GM18507 (cell line): ENCODE measurements around the gene PPHLN1.
A peak's percentile ranks its signal among the peaks of the same experiment; 100 is the strongest.
"Not testable (repeated sequence)": the region's sequence is repeated elsewhere in the genome, so short reads cannot be mapped to it uniquely, and the experiment has no call there.

ENCODE experiments used
- DNase-seq: peaks from one replicate; pipeline ENCODE4 v3.0.0; 2011; ENCODE audit warnings: low read depth; ENCODE audit not compliant: insufficient read length; ENCODE audit errors: extremely low spot score
- FAIRE-seq: peaks from 2 replicates; lab custom pipeline; 2011; peaks lifted over from hg19 to GRCh38; lab: Jason Lieb, UNC

The PPHLN1 gene

DNA sequence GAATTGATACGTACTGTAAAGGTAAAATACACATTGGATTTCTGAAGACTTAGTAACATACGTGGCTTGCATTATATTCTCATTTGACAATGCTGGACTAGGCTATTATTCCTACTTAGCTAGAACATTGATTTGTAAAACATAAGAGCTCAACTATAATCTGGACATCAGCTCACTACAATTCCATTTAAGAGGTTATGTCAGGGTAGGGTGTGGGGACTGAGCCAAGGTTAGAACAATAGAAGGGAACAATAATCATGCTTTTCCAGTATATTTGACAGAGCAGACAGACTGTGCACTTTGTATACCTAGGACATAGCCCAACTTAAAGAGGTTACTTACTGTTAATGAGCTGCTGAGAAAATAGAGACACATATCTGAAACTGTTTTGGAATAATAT is 10.9 kb upstream of the PPHLN1 start:
- FAIRE-seq (no peak), DNase-seq (no peak)

DNA sequence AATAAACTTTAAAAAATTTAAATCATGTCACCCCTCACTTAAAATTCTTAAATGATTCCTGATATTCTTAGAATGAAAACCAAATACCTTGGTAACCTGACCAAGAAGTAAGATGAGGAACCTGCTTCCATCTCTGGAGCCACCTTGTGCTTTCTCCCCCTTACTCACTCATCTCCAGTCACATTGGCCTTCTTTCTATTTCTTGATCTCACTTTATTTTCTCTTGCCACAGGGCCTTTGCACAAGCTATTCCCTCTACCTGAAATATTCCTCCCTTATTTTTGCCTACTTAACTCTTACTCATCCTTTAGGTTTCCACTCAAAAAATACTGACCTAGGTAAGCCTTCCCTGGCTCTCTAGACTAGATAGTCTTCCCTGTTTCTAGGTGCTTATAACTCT is 5.2 kb upstream of the PPHLN1 start:
- DNase-seq (no peak), FAIRE-seq (no peak)

DNA sequence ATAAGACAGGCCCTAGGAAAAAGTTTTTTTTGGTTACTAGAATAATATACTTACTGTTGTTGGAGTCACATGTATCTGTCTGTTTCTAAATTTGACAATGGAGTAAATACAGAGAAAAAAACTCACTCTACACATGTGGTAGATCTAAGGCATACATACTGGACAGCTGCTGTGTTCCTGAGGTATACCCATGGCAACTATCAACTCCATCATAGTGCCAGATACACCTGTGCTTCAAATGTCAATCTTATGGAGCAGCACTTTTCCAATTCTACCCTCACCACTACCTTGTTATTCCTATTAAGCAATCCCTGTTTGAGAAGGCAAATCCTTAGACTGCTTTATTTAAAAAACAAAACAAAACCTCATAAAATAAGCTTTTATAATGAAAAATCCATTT is 3.4 kb upstream of the PPHLN1 start:
- no peak for FAIRE-seq
- no peak for DNase-seq

DNA sequence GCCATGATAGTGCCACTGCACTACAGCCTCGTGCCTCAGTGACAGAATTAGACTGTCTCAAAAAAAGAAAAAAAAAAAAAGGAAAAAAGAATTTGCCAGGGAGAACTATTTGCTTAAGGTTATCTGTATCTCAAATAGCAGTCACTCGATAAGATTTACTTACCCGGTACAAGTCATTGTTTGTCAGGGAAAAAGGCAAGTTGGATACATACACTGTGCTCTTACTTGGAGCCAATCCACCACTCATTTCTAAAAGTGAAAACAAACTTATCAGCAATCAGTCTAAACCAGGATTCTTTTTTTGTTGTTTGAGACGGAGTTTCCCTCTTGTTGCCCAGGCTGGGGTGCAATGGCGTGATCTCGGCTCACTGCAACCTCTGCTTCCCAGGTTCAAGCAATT is 2.1 kb upstream of the PPHLN1 start:
- DNase-seq, result no peak
- no peak for FAIRE-seq

DNA sequence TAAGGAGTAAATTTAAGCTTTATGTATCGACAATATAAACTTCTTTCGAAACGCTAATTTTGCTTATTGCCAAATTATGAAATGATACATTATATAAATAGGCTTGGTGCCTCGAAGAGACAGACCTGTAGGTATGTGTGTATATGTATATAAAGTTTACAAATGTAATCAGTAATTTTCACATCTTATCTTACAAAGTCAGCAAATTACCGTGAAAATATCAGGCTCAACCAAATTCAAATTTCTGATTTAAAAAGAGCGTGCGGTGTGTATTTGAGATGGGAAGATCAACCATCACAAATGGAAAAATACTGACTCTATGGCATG is 678 bp upstream of the PPHLN1 start:
- FAIRE-seq (no peak), DNase-seq (no peak)

DNA sequence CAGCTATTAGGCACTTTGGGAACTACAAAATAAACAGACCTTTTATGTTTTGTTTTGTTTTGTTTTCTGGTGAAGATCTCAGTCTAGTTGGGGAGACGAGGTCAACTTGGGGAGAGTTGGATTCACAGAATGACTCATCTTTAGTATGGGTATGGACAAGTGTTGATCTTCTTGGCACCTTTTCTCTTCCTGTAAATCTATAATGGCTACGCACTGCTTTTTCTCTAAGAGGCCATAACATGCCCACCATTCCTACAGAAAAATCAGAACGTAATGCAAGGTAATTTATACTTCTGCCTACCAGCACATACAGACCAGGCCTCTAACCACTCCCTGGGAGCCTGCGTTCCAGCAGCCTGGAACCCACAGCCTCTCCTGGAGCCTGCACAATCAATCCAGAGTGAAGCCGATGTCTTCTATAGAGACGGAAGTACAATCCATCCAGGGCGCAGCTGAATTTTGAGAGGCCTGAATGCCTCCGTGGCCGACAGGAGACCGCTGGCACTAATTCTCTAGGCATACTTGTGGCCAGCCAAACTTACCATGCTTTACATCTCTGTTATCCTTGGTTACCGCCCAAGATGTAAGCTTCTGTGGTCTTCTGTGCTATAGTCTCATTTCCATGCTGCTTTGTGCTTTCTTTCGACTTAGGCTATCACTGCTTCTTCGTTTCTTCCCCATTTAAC is 717 bp downstream of the PPHLN1 start:
- peak; percentile 35 for FAIRE-seq

DNA sequence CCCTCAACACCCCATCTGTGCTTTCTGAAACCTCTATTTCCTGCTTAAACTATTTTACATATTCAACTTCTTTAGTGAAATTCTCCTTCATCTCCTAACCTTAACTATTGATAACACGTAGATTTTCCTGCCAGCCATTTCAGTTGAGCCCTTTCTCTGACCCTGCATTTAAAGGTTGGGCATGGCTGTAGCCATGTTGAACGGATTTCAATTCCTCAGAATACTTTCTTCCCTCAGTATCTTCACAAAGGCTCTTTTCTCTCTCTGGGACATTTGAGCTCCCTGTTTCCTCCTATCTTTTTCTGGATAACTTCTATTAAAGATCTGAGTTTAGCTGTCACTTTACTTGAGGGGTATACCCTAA is 1.2 kb downstream of the PPHLN1 start:
- no peak for DNase-seq
- no peak for FAIRE-seq

More for the DNA sequence above, 717 bp downstream of the PPHLN1 start:
- DNase-seq, result no peak

DNA sequence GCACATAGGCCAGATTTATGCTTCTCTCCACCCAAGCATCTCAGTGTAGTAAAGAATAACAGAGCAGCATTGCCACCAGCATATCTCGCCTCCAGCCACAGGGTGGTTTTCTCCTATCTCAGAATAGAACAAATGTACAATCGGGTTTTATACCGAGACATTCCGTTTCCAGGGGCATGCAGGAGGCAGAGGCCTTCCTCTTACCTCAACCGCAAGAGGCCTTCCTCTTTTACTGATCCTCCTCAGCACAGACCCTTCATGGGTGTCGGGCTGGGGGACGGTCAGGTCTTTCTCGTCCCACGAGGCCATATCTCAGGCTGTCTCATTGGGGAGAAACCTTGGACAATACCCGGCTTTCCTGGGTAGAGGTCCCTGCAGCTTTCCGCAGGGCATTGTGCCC is 4.1 kb downstream of the PPHLN1 start:
- not testable (repeated sequence) for FAIRE-seq, DNase-seq

DNA sequence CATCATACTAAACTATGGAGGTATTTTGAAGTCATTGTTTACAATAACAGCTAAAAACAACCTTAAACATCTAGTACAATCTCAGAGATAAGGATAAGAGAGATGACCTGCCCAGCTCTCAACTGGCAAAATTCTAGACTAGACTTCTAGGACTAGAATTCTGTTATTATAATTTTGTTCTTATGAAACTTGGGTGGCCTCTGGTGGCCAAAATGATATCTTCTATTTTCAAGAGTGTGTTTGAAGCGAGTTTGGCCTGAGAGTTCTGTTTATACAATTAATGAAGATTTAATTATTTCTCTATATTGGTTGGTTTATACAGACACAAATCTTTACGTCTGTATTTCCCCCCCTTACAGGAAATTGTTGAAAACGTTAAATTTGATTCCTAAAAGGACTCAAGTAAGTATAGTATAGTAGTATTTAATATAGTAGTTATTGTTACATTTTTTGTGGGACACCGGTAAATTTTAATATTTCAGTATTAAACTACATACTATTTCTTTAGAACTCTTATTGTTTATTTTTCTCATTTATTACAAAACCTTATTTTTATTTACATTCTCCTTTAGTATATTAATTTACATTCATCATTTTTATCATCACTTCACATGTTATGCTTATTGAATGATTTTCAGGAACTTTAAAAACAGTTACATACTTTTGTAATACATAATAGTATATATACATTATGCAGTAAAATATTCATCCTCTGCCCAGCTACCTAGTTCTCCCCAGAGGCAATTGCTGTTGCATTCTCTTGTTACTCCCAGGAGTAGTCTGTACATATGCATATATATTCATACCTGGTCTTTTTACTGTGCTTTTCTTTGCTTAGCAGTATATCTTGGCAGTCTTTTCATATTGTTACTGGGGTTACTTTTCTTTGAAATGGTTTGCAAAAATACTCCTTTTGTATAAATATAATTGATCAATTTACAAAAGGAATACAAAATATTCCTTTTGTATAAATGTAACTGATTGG is 6.6 kb downstream of the PPHLN1 start:
- no peak for FAIRE-seq
- DNase-seq, result no peak

DNA sequence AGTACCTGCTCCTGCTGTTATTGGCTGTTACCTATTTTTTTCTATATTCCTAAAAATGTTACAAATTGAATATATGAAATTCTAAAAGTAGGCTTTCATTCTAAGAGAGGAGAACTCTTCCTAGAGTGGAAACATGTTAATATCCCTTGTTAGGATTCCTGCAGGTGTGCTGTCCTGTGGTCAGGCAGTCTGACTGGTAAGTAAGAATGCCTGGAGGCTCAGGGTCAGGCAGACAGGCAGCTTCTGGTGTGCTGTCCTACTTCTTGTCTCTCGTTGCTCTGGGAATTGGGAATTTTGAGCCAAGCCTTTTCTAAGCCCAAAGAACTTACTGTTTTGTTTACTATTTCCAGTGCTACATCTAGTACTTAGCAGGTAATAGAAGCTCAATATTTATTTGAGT is 10.3 kb downstream of the PPHLN1 start:
- FAIRE-seq (no peak), DNase-seq (no peak)

DNA sequence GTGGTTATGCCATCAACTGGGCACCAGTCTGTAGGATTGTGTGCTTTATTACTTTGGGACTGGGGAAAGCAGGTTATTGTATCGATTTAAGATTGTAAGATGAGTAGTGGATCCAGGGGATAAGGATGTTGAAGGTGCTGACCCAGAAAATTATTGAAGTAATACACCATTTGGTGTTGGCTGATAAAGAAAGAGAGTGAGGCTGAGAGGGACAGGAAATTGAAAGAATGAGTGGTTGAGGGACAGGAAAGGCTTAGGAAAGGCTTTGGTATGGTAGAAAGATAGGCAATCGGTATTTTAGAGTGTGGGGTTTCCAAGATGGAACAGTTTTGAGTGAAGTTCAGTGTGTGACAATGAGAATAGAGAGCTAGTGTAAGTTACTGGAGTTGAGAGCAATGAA is 12.3 kb downstream of the PPHLN1 start:
- DNase-seq, result no peak
- no peak for FAIRE-seq

DNA sequence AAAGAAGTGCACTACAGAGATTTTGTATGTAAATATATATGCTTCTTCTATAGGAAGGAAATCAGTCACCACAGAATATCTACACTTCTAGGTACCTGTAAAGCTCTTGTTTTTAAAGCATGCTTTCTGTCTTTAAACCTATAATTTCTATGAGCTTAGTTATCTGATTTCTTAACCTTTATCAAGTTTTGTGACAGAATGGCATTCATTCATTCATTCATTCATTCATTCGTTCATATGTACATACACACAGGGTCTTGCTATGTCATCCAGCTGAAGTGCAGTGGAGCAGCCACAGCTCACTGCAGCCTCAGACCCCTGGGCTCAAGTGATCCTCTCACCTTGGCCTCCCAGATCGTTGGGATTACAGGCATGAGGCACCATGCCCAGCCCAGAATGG is 16.1 kb downstream of the PPHLN1 start:
- no peak for FAIRE-seq

DNA sequence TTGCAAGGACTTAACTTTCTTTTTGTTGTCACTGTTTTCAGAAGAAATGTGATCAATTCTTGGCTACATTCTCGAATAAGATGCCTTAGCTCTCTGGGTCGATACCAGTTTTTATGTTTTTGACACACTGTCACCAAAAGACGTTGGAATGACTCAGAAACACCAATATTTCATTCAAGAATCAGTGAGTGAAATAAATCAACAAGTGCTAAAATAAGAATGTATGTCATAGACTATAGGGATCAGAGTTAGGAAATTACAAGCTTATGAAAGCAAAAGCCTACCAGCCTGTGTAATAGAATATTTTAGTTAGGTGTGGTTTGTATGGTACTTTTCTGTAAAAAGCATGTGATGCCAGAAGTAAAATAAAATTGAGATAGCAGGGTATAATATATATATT is 17.8 kb downstream of the PPHLN1 start:
- DNase-seq, result no peak
- no peak for FAIRE-seq

More for the DNA sequence above, 16.1 kb downstream of the PPHLN1 start:
- DNase-seq, result no peak

DNA sequence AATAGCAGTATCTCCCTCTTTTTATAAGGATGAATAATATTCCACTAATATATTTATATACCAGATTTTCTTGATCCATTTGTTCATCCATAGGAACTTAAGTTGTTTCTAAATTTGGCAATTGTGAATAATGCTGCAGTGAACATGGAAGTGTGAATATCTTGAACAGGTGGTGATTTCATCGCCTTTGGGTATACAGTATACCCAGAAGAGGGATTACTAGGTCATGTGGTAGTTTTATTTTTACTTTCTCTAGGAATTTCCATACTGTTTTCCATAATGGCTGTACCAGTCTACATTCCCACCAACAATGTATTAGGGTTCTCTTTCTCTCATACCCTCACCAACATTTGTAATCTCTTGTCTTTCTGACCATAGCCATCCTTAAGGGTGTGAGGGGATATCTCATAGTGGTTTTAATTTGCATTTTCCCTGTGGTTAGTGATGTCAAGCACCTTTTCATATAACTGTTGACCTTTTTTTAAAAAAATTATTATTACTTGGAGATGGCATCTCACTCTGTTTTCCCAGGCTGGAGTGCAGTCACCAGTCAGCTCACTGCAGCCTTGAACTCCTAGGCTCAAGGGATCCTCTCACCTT is 20.5 kb downstream of the PPHLN1 start:
- DNase-seq (no peak), FAIRE-seq (no peak)

DNA sequence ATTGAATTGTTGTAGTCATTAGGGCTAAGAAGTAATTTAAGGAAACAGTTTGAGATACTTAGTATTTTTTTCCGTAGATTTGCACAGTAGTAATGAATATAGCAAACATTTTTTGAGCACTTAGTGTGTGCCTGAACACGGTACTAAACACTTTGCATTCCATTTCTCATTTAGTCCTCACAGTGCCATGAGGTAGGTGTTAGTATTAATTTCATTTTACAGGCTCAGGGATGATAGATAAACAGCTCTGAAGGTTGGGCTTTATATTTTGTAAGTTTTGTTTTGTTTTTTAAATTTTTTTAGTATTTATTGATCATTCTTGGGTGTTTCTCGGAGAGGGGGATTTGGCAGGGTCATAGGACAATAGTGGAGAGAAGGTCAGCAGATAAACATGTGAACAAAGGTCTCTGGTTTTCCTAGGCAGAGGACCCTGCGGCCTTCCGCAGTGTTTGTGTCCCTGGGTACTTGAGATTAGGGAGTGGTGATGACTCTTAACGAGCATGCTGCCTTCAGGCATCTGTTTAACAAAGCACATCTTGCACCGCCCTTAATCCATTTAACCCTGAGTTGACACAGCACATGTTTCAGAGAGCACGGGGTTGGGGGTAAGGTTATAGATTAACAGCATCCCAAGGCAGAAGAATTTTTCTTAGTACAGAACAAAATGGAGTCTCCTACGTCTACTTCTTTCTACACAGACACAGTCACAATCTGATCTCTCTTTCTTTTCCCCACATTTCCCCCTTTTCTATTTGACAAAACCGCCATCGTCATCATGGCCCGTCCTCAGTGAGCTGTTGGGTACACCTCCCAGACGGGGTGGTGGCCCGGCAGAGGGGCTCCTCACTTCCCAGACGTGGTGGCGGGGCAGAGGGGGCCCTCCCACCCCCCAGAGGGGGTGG is 23.4 kb downstream of the PPHLN1 start:
- not testable (repeated sequence) for DNase-seq, FAIRE-seq

DNA sequence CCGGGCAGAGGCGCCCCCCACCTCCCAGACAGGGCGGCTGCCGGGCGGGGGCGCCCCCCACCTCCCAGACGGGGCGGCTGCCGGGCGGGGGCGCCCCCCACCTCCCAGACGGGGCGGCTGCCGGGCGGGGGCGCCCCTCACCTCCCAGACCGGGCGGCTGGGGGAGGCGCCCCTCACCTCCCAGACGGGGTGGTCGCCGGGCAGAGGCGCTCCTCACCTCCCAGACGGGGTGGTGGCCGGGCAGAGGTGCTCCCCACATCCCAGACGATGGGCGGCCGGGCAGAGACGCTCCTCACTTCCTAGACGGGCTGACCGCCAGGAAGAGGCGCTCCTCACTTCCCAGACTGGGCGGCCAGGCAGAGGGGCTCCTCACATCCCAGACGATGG is 24.0 kb downstream of the PPHLN1 start:
- DNase-seq, FAIRE-seq: not testable (repeated sequence)

DNA sequence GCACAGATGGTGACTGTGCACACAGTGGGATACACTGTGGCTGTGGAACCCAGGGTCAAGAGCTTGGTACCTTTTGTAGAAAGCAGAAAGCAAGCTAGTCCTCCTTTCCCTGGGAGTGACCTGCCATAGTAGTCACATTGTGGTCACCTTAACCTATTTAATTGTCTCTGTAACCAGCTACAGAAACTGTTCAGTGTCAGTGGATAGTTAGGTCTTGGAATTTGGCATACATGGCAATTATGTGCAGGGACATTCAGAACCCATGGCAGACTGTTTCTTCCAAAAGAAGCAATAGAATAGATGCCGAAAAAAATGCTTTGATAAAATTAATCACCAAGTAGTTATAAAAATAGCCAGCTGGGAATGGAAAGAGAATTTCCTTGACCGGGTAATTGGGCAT is 30.4 kb downstream of the PPHLN1 start:
- FAIRE-seq (peak; percentile 29), DNase-seq (no peak)

DNA sequence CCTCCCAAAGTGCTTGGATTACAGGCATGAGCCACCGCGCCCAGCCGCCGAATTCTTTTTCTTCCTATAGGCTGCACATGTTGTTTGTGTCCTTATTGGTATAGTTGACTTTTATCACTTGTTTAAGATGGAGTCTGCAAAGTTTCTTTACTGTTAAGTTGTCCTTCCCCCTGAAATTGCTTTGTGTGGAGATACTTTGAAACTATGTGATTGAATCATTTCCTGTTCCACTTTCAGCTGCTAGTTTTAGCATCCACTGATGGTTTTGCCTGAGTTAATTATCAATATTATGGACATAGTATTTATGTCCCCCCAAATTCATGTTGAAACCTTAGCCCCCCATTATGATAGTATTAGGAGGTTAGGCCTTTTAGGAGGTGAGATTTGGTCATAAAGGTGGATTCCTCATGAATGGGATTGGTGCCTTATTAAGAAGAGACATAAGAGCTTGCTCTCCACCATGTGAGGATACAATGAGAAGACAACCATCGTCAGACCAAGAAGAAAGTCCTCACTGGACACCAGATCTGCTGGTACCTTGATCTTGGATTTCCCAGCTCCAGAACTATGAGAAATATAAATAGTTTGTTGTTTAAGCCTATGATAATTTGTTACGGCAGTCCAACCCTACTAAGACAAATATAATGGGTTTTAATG is 34.9 kb downstream of the PPHLN1 start:
- FAIRE-seq, result peak; percentile 80
- no peak for DNase-seq
